H1 (cell line): ENCODE data around the gene CA7. TPM values are rescaled to one million over a fixed set of nuclear protein-coding genes. Genes with fewer than 3 reads are reported as not detected.

Experiments used
- CTCF ChIP-seq, 3 experiments: IDR thresholded peaks; 1 replicate in 2 of 3; 2 replicates in 1 of 3; pipeline versions ENCODE4 v1.5.1 to v1.6.1; 2011; ENCODE audit warnings: low read length in 3 of 3, mild to moderate bottlenecking in 3 of 3, inconsistent platforms in 2 of 3, low read depth in 1 of 3, moderate library complexity in 1 of 3; ENCODE audit not compliant: insufficient read depth in 1 of 3; ENCODE audit errors: control extremely low read depth in 1 of 3
- GTF2F1 ChIP-seq: IDR thresholded peaks from 2 replicates; pipeline ENCODE4 v1.6.1; 2012; ENCODE audit warnings: low read depth, low read length, improper control_type of control experiment, borderline replicate concordance
- polyA plus RNA-seq, 7 experiments: library from polyadenylated mRNA; depleted of rRNA in 3 of 7; stranded (reverse) in 5 of 7; unstranded in 2 of 7; fragments of >200 nt in 5 of 7; fragments of 200-250 nt in 2 of 7; gene quantifications; 1 replicate in 5 of 7; 2 replicates in 1 of 7; 4 replicates in 1 of 7; pipeline versions ENCODE4 v1.2.1 to v1.2.3, GENCODE V29; 2011 to 2013; ENCODE audit warnings: missing spikeins in 2 of 7, mixed read lengths in 2 of 7
- total RNA-seq: library from RNA; stranded (reverse); fragmentation: NEBNext Ultra II Directional; extraction: Animal tissue kit (Norgen Biotek cat#: 25700); gene quantifications from 2 replicates; pipeline ENCODE4 v1.2.1, GENCODE V29; 2021

CA7 gene
- total and polyA plus RNA-seq, 2 of the 8 experiments (the other 6 are each of a cell fraction or from before 2014, with no cell fraction given): 1.7 to 2.7 TPM

GRCh38 chr16:66858740-66859396 is 14.7 kb downstream of the CA7 start (continued):
- TF ChIP-seq CTCF (IDR thresholded peaks at IDR 0.05; ENCODE audit: control extremely low read depth in 1 of 3, insufficient read depth in 1 of 3, low read depth in 1 of 3, low read length in 3 of 3): no peak
- TF ChIP-seq GTF2F1: no peak
